ENCODE measurements around the gene SF3B2. TPM values are rescaled to one million over a fixed set of nuclear protein-coding genes. Genes with fewer than 3 reads are reported as not detected.

The SF3B2 gene
- polyA plus RNA-seq, 2 of the 4 experiments (the other 2 are of a cell fraction) = 108 to 182 TPM

DNA sequence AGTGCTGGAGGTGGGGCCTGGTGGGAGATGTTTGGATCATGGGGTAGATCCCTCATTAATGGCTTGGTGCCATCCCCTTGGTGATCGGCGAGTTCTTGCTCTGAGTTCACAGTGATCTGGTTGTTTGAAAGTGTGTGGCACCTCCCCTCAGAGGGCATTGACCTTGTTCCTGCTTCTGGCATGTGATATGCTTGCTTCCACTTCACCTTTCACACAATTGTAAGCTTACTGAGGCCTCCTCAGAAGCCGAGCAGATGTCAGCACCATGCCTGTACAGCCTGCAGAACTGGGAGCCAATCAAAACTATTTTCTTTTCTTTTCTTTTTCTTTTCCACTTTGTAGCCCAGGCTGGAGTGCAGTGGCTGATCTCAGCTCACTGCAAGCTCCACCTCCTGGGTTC is 14.8 kb upstream of the SF3B2 start:
- Histone ChIP-seq H3K4me2 (no peak overlapping the region), H3K4me3 (no peak overlapping the region), H3K4me1 (no peaks in the 10 kb centered on the region), H3K9me3 (peaks cover 12% of the 10 kb centered on the region), H3K27ac (no peak overlapping the region)
- 67% methylated on average over 3 of the region's 3 CpGs for WGBS (ENCODE audit: missing lambda C conversion rate)
- TF ChIP-seq, protein P1, sequence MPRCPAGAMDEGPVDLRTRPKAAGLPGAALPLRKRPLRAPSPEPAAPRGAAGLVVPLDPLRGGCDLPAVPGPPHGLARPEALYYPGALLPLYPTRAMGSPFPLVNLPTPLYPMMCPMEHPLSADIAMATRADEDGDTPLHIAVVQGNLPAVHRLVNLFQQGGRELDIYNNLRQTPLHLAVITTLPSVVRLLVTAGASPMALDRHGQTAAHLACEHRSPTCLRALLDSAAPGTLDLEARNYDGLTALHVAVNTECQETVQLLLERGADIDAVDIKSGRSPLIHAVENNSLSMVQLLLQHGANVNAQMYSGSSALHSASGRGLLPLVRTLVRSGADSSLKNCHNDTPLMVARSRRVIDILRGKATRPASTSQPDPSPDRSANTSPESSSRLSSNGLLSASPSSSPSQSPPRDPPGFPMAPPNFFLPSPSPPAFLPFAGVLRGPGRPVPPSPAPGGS (IDR thresholded peaks at IDR 0.05) = no peak
- TF ChIP-seq HOXB5 (CRISPR knock-in tag; IDR thresholded peaks at IDR 0.05) (no peak), JUNB (IDR thresholded peaks at IDR 0.05) (no peak), ZNF302 (CRISPR knock-in tag; IDR thresholded peaks at IDR 0.05) (no peak), HDAC2 (IDR thresholded peaks at IDR 0.05) (no peak), TP53 (CRISPR knock-in tag; IDR thresholded peaks at IDR 0.05) (no peak), POLR2AphosphoS2 (conservative IDR thresholded peaks at IDR 0.05; ENCODE audit: low read length) (no peak), NFE2L2 (conservative IDR thresholded peaks at IDR 0.05; ENCODE audit: low read length) (no peak), ZC3H11A (IDR thresholded peaks at IDR 0.05) (no peak)
- TF ChIP-seq, protein P2, sequence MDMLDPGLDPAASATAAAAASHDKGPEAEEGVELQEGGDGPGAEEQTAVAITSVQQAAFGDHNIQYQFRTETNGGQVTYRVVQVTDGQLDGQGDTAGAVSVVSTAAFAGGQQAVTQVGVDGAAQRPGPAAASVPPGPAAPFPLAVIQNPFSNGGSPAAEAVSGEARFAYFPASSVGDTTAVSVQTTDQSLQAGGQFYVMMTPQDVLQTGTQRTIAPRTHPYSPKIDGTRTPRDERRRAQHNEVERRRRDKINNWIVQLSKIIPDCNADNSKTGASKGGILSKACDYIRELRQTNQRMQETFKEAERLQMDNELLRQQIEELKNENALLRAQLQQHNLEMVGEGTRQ (IDR thresholded peaks at IDR 0.05) = no peak
- TF ChIP-seq, protein P3, sequence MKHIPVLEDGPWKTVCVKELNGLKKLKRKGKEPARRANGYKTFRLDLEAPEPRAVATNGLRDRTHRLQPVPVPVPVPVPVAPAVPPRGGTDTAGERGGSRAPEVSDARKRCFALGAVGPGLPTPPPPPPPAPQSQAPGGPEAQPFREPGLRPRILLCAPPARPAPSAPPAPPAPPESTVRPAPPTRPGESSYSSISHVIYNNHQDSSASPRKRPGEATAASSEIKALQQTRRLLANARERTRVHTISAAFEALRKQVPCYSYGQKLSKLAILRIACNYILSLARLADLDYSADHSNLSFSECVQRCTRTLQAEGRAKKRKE (CRISPR knock-in tag; IDR thresholded peaks at IDR 0.05; ENCODE audit: low read depth) = no peak
- TF ChIP-seq, protein P4, sequence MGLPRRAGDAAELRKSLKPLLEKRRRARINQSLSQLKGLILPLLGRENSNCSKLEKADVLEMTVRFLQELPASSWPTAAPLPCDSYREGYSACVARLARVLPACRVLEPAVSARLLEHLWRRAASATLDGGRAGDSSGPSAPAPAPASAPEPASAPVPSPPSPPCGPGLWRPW (IDR thresholded peaks at IDR 0.05) = no peak
- no peak for ATAC-seq
- POLR2A ChIA-PET = no interaction called here
- CTCF ChIA-PET = interaction anchor here (0.7 to 15.8 kb wide), 6 partner anchors 7 to 31 kb away, joined by 3 to 188 read pairs (median 8); no protein-coding TSS in a partner anchor
- FAIRE-seq = no peak
- DNase-seq (ENCODE audit: low read depth in 1 of 2, low spot score in 1 of 2) = no peak

DNA sequence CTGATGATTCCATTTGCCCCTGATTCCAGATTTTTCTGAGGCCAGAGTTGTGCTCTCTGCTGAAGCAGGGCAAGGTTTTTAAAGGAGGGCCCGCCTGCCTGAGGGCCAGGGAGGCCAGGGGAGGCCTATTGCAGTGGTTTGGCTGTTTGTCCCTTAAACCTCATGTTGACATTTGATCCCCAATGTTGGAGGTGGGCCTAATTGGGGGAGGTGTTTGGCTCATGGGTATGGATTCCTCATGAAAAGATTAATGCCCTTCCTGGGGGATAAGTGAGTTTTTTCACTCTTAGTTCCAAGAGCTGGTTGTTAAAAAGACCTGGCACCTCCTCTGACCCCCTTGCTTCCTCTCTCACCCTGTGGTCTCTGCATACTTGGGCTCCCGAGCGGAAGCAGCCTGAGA is 12.4 kb upstream of the SF3B2 start:
- peaks cover 1% of the 10 kb centered on the region; the same call in 1 of the 3 replicates for H3K4me1 ChIP-seq
- TF ChIP-seq FOSL2 (IDR thresholded peaks at IDR 0.05) = no peak
- no peak for TF ChIP-seq FOSL2 (CRISPR knock-in tag; IDR thresholded peaks at IDR 0.05)
- no peak for TF ChIP-seq SREBF2 (IDR thresholded peaks at IDR 0.05)
- TF ChIP-seq, protein P5, sequence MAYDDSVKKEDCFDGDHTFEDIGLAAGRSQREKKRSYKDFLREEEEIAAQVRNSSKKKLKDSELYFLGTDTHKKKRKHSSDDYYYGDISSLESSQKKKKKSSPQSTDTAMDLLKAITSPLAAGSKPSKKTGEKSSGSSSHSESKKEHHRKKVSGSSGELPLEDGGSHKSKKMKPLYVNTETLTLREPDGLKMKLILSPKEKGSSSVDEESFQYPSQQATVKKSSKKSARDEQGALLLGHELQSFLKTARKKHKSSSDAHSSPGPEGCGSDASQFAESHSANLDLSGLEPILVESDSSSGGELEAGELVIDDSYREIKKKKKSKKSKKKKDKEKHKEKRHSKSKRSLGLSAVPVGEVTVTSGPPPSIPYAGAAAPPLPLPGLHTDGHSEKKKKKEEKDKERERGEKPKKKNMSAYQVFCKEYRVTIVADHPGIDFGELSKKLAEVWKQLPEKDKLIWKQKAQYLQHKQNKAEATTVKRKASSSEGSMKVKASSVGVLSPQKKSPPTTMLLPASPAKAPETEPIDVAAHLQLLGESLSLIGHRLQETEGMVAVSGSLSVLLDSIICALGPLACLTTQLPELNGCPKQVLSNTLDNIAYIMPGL (CRISPR knock-in tag; IDR thresholded peaks at IDR 0.05; ENCODE audit: borderline replicate concordance) = no peak
- no peak for TF ChIP-seq POLR2AphosphoS2 (conservative IDR thresholded peaks at IDR 0.05; ENCODE audit: low read length)
- TF ChIP-seq JUN (IDR thresholded peaks at IDR 0.05) = no peak
- no peak for TF ChIP-seq HEYL (CRISPR knock-in tag; IDR thresholded peaks at IDR 0.05)
- TF ChIP-seq RARB (CRISPR knock-in tag; IDR thresholded peaks at IDR 0.05) = no peak
- no peak for TF ChIP-seq ZFP36 (IDR thresholded peaks at IDR 0.05; ENCODE audit: borderline replicate concordance, partially characterized antibody)
- no peak for ATAC-seq
- no peak overlapping the region for H3K4me2 ChIP-seq
- no peak for FAIRE-seq
- POLR2A ChIA-PET = no interaction called here
- H3K27ac ChIP-seq = no peak overlapping the region
- DNase-seq (ENCODE audit: low read depth in 1 of 2, low spot score in 1 of 2) = no peak
- H3K4me3 ChIP-seq = no peak overlapping the region
- peaks cover 12% of the 10 kb centered on the region for H3K9me3 ChIP-seq
- CTCF ChIA-PET = interaction anchor here (0.9 to 15.8 kb wide), 3 partner anchors 5 to 28 kb away, joined by 3 to 188 read pairs (median 143); no protein-coding TSS in a partner anchor
- 69% methylated on average over 3 of the region's 3 CpGs for WGBS (ENCODE audit: missing lambda C conversion rate)

Measured in A549 (cell line).